ENCODE results near the gene MAN1A1. TPM values are rescaled to one million over a fixed set of nuclear protein-coding genes. Genes with fewer than 3 reads are reported as not detected.

The MAN1A1 gene
- total RNA-seq, 1 donor from 2014 or later: 15.0 TPM

GRCh38 chr6:119328892-119329793 lies 20.4 kb downstream of the MAN1A1 start:
- DNase-seq (ENCODE audit: low spot score): no peak
- intact Hi-C loops (cut with DNase I): no loop called here

- no peak for DNase-seq (ENCODE audit: low spot score)
- intact Hi-C loops (cut with DNase I): no loop called here
These were observed 21.3 kb downstream of the MAN1A1 start for GRCh38 chr6:119328254-119328653.

- DNase-seq (ENCODE audit: low spot score): no peak
- intact Hi-C loops (cut with DNase I): no loop called here
These were observed 21.8 kb downstream of the MAN1A1 start for GRCh38 chr6:119327810-119328209.

- no peak for DNase-seq (ENCODE audit: low spot score)
- intact Hi-C loops (cut with DNase I): no loop called here
These were observed 23.1 kb downstream of the MAN1A1 start for GRCh38 chr6:119326291-119327005.

GRCh38 chr6:119325559-119326265 lies 23.8 kb downstream of the MAN1A1 start:
- DNase-seq (ENCODE audit: low spot score): no peak
- intact Hi-C loops (cut with DNase I): no loop called here

- intact Hi-C loops (cut with DNase I): no loop called here
- no peak for DNase-seq (ENCODE audit: low spot score)
These were observed 24.8 kb downstream of the MAN1A1 start for GRCh38 chr6:119324718-119325117.

- no peak for DNase-seq (ENCODE audit: low spot score)
- intact Hi-C loops (cut with DNase I): no loop called here
These were observed 25.6 kb downstream of the MAN1A1 start for GRCh38 chr6:119323931-119324330.

- intact Hi-C loops (cut with DNase I): no loop called here
- no peak for DNase-seq (ENCODE audit: low spot score)
These were observed 26.1 kb downstream of the MAN1A1 start for GRCh38 chr6:119323478-119323877.

GRCh38 chr6:119322715-119323350 lies 26.7 kb downstream of the MAN1A1 start:
- intact Hi-C loops (cut with DNase I): no loop called here
- no peak for DNase-seq (ENCODE audit: low spot score)

- DNase-seq (ENCODE audit: low spot score): no peak
- intact Hi-C loops (cut with DNase I): no loop called here
These were observed 27.5 kb downstream of the MAN1A1 start for GRCh38 chr6:119322034-119322433.

- no peak for DNase-seq (ENCODE audit: low spot score)
- intact Hi-C loops (cut with DNase I): no loop called here
These were observed 29.9 kb downstream of the MAN1A1 start for GRCh38 chr6:119319694-119320093.

GRCh38 chr6:119318730-119319129 lies 30.8 kb downstream of the MAN1A1 start:
- DNase-seq (ENCODE audit: low spot score): no peak
- intact Hi-C loops (cut with DNase I): no loop called here

- DNase-seq (ENCODE audit: low spot score): no peak
- intact Hi-C loops (cut with DNase I): no loop called here
These were observed 31.4 kb downstream of the MAN1A1 start for GRCh38 chr6:119318176-119318575.

GRCh38 chr6:119317007-119317406 lies 32.6 kb downstream of the MAN1A1 start:
- intact Hi-C loops (cut with DNase I): no loop called here
- DNase-seq (ENCODE audit: low spot score): no peak

GRCh38 chr6:119314885-119315272 lies 34.7 kb downstream of the MAN1A1 start:
- no peak for DNase-seq (ENCODE audit: low spot score)

GRCh38 chr6:119313937-119314884 lies 35.4 kb downstream of the MAN1A1 start:
- intact Hi-C loops (cut with DNase I): loop anchor here (2.0 to 5.0 kb wide), 2 partner anchors 21 to 813 kb away; no protein-coding TSS in a partner anchor
- DNase-seq (ENCODE audit: low spot score): no peak

More at GRCh38 chr6:119314885-119315272, 34.7 kb downstream of the MAN1A1 start:
- intact Hi-C loops (cut with DNase I): loop anchor here (5.0 kb wide), 1 partner anchor 812 kb away; no protein-coding TSS in a partner anchor

- intact Hi-C loops (cut with DNase I): loop anchor here (2.0 to 5.0 kb wide), 2 partner anchors 22 to 814 kb away; no protein-coding TSS in a partner anchor
- DNase-seq (ENCODE audit: low spot score): no peak
These were observed 36.7 kb downstream of the MAN1A1 start for GRCh38 chr6:119312875-119313338.

GRCh38 chr6:119312441-119312840 lies 37.1 kb downstream of the MAN1A1 start:
- DNase-seq (ENCODE audit: low spot score): no peak
- intact Hi-C loops (cut with DNase I): loop anchor here (2.0 to 5.0 kb wide), 2 partner anchors 22 to 815 kb away; no protein-coding TSS in a partner anchor

Measured in cardiac septum (tissue), 1 donor.